HG02642 (cell line): ENCODE results near the gene MYOF.
"Not testable (repeated sequence)": the region's sequence is repeated elsewhere in the genome, so short reads cannot be mapped to it uniquely, and the experiment has no call there.

Experiments used
- ATAC-seq: cut with Tn5 transposase; IDR thresholded peaks from one replicate; pipeline ENCODE4 v1.9.1; 2021; ENCODE audit warnings: mild to moderate bottlenecking; ENCODE audit not compliant: unreplicated experiment, poor library complexity

MYOF gene

DNA sequence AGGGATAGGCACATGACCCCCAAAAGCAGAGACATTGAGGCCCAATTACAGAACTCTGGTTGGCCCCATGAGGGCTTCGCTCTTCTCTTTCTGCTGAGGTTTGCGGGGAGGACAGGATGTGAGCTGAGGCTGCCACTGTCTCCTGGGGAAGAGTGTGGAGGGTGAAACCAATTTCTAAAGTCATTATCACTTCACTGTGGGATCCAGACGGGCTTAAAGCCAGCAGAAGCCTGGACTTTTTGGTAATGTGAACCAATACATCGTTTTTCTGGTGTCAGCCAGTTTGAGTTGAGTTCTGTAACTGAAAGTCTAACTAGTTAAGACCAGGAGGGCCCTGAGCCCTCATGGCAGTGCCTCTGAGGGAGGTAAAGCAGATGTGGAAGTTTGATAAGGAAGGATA, 163.0 kb downstream of the MYOF start:
- ATAC-seq = no peak

DNA sequence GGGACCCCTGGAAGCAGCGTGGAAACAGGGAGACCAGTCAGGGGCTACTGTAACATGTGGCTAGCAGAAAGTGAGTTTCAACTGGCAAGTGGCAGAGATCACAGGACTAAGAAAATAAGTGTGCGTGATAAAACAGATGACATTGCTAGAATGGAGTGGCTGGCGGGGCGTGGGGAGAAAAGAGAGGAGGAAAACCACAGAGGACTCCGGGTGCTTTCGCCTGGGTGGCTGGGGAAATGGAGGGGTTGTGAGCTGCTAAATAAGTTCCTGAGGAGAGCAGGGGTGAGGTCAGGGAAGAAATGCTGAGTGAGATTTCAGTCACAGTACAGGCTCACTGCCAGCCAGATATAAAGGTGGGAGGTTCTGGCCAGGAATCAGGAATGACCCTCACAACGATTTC, 166.9 kb downstream of the MYOF start:
- no peak for ATAC-seq

DNA sequence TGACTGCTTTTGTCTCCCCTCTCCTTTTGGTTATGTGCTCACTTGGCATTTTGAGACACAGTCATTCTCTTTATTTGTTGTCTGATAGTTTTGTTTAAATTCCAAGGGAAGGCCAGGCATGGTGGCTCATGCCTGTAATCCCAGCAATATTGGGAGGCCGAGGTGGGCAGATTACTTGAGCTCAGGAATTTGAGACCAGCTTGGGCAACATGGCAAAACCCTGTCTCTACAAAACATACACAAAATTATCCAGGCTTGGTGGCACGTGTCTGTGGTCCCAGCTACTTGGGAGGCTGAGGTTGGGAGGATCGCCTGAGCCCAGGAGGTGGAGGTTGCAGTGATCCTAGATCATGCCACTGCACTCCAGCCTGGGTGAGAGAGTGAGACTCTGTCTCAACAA, 167.5 kb downstream of the MYOF start:
- not testable (repeated sequence) for ATAC-seq

GRCh38 chr10:93313798-93314197, 168.3 kb downstream of the MYOF start:
- no peak for ATAC-seq

DNA sequence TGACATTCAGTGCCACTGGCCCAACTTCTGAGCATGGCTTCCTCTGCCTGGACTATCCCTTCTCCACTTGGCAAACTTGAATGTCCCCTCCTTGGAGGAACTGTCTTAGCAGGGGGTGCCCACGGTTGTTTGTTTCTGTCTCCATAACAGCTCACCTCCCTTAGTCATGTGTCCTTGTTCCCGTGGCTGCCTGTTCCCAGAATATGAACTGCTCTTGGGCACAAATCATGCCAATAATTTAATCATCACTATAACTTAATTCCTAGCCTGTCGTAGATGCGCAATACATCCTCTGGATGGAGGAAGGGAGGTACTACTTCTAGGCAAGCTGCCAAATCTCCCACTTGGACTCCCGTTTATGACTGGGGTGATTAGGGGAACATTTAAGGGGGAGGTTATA, 173.1 kb downstream of the MYOF start:
- ATAC-seq = no peak

DNA sequence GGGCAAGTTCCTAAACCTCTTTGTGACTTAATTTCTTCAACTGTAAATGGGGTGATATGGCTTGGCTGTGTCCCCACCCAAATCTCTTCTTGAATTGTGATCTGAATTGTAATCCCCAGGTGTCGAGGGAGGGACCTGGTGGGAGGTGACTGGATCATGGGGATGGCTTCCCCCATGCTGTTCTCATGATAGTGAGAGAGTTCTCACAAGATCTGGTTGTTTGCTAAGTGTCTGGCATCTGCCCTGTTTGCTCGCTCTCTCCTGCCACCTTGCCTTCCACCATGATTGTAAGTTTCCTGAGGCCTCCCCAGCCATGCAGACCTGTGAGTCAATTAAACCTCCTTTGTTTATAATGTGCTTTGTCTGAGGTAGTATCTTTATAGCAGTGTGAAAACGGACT, 177.0 kb downstream of the MYOF start:
- no peak for ATAC-seq

GRCh38 chr10:93300981-93301380, 181.2 kb downstream of the MYOF start:
- no peak for ATAC-seq

DNA sequence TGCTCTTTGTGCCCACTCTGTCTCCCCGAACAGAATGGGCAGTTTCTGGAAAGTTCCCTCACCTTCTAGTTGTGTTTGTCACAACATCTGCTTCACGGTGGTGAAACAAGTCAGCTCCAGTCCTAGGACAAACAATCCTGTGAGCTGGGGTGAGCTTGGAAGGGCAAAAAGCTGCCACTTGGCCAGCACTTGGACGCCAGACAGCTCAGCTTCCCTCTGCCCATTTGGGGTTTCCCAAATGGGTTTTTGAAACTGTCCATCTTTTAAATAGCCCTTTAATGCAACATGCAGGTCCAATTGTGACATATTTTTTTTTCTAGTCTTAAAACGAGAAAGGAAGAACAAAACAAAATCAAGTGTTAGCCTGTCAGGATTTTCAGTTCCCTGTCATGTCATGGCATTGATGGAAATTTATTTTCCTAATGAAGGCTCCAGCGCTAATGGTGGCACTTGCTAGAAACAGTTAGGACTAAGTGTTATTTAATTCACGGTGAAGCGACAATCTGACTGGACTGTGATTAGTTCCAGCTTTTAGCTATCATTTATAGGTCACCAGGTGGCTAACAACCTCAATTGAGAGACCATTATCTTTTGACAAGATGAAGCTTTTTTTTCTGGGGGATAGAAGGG, 181.7 kb downstream of the MYOF start:
- no peak for ATAC-seq

- ATAC-seq = no peak
Measured at GRCh38 chr10:93299606-93300287, 182.4 kb downstream of the MYOF start.

GRCh38 chr10:93299195-93299594, 182.9 kb downstream of the MYOF start:
- ATAC-seq = no peak

DNA sequence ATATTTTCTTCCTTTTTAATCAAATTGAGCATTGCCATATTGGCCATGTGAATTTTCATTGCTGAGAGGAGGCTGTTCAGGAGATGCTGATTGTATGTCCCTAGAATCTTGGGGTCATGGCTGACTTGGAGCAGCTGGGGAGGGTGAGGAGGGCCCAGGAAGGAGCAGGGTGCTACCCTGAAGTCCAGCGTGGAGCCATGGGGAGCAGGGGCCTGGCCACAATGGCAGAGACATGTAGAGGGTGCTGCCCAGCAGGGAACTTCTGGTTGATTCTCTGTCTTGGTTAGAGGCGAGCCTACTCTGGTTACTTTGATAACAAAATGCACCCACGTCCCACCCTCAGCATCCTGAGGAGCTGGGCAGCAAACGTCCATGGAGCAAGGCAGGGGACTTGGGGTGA, 186.0 kb downstream of the MYOF start:
- no peak for ATAC-seq

- ATAC-seq = no peak
Measured at GRCh38 chr10:93293999-93294398, 188.1 kb downstream of the MYOF start.

DNA sequence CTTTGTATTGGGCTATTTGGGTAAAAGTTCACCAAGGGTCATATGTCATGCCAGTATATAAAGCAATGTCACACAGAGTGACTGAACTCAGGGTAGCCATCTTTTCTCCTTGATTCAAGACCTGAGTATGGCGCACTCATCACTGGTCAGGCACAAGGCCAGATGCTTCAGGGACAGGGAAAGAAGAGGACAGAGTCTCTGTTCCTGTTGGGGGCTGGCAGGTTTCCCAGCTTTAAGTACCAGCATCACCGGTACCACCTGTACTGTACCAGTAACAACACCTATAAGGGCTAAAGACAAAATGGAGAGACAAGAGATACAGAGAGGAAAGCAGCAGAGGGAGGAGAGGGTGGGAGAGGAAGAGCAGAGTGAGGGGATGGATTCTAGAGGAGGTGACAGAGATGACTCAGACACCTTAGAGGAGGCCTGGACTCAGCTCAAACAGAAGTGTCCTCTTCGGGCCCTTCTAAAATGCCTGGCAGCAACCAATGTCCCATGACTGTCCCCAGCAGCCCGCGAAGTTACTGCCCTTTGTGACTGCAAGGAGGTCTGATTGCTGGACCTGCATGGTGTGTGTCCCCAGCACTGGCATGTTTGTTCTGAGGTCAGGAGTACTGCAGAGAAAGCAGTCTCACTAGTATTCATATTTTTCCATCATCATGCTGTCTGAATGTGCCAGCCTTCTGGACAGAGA, 191.3 kb downstream of the MYOF start:
- no peak for ATAC-seq

DNA sequence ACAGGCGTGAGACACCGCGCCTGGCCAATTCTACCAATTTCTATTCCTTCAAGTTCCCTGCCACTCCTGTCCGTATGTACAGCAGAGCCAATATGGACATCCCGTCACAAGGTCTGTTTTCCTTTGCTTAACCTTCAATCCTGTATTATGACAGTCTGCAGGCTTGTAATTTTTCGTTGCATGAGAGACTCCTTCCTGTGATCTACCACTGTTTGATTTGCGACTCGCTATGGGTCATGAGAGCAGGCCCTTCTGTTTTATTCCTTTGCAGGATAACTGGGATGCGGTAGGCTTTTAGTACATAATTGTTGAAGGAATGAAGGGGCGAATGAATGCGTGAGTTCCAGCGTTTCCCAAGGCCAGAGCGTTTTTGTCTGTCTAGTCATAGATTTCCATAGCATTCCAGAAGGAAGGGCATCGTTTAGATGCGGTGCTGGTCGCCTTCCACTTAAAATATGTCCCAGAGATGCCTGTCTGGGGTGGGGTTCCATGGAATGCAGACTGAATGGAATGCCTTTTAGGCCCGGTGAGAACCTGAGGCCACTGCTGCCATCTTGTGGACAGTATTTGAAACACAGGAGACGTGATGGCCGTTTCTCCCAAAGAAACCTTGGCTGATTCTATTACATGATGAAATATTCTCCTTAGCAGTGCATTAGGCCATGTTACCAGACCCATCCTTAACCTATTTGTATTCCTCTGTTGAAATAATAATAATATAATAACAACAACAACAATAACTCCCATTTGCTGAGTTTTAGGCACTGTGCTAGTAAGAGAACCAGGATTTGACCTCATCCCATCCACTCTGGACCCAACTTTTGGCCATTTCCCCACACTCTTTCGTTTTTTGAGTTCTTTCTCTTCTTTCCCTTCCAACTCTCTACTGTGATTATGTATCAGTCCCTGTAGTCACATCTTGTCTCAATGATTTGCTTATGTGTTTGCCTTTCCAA, 193.2 kb downstream of the MYOF start:
- no peak for ATAC-seq

GRCh38 chr10:93287775-93288174, 194.4 kb downstream of the MYOF start:
- ATAC-seq = no peak

GRCh38 chr10:93284246-93284645, 197.9 kb downstream of the MYOF start:
- not testable (repeated sequence) for ATAC-seq

- no peak for ATAC-seq
Measured at GRCh38 chr10:93281367-93281720, 200.8 kb downstream of the MYOF start.

- ATAC-seq = no peak
Measured at GRCh38 chr10:93280699-93281366, 201.3 kb downstream of the MYOF start.

- ATAC-seq = no peak
Measured at GRCh38 chr10:93280121-93280698, 201.9 kb downstream of the MYOF start.

DNA sequence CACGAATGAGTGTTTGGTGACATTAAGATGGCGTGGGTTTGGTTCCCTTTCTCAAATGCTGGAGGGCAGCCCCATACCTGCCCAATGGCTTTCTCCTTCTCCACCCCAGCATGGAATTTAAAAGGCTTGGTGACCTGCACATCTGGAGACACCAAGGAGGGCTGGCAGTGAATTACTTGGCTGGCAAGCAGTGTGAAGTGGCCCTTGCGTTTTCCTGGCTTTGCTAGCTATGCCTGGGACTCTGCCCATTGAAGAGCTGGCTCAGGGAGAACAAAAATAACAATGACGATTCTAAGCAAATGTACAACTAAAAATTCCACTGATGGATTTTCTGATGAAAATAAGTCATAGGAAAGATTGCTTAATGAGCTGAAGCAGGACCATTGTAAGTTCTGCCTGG, 204.8 kb downstream of the MYOF start:
- ATAC-seq = no peak
